H9 (cell line): ENCODE measurements around the gene SH3PXD2B. TPM values are rescaled to one million over a fixed set of nuclear protein-coding genes. Genes with fewer than 3 reads are reported as not detected.
A peak's percentile ranks its signal among the peaks of the same experiment; 100 is the strongest.

Experiments used
- DNase-seq: peaks from one replicate; pipeline ENCODE4 v3.0.0-alpha.2; 2017
- H2AFZ ChIP-seq: one replicate; pipeline ENCODE4 v1.6.1; 2013; ENCODE audit warnings: mild to moderate bottlenecking, low read length, control low read depth, moderate library complexity
- H2AK5ac ChIP-seq: 2 replicates; pipeline ENCODE4 v1.6.1; 2013; ENCODE audit warnings: low read length, control low read depth, mixed read lengths; ENCODE audit not compliant: insufficient read length
- H2BK120ac ChIP-seq: one replicate; pipeline ENCODE4 v1.6.1; 2013; ENCODE audit warnings: low read depth, mild to moderate bottlenecking, low read length, control low read depth, inconsistent platforms; ENCODE audit not compliant: poor library complexity, severe bottlenecking
- H2BK12ac ChIP-seq: 2 replicates; pipeline ENCODE4 v1.6.1; 2013; ENCODE audit warnings: low read length, control low read depth, mixed read lengths, low read depth; ENCODE audit not compliant: insufficient read length
- H2BK15ac ChIP-seq: 2 replicates; pipeline ENCODE4 v1.6.1; 2013; ENCODE audit warnings: low read depth, low read length, control low read depth
- H2BK20ac ChIP-seq: one replicate; pipeline ENCODE4 v1.6.1; 2013; ENCODE audit warnings: low read depth, mild to moderate bottlenecking, low read length, control low read depth, inconsistent platforms; ENCODE audit not compliant: poor library complexity, severe bottlenecking
- H2BK5ac ChIP-seq: 2 replicates; pipeline ENCODE4 v1.6.1; 2013; ENCODE audit warnings: low read length, control low read depth, mixed read lengths; ENCODE audit not compliant: insufficient read length
- H3K14ac ChIP-seq: 2 replicates; pipeline ENCODE4 v1.6.1; 2013; ENCODE audit warnings: low read length, control low read depth; ENCODE audit not compliant: insufficient read depth
- H3K18ac ChIP-seq: 2 replicates; pipeline ENCODE4 v1.6.1; 2013; ENCODE audit warnings: low read depth, mild to moderate bottlenecking, mixed read lengths, low read length, control low read depth; ENCODE audit not compliant: insufficient read length
- H3K23ac ChIP-seq: 2 replicates; pipeline ENCODE4 v1.6.1; 2013; ENCODE audit warnings: low read length, control low read depth, mixed read lengths, low read depth; ENCODE audit not compliant: insufficient read length
- H3K23me2 ChIP-seq: 2 replicates; pipeline ENCODE4 v1.6.1; 2013; ENCODE audit warnings: low read depth, mild to moderate bottlenecking, mixed read lengths, low read length, control low read depth; ENCODE audit not compliant: insufficient read length, poor library complexity, severe bottlenecking
- H3K27ac ChIP-seq: 2 replicates; pipeline ENCODE4 v1.5.1; 2013; ENCODE audit warnings: low read length, control low read depth, mixed read lengths, low read depth; ENCODE audit not compliant: insufficient read length
- H3K27me3 ChIP-seq: 2 replicates; pipeline ENCODE4 v1.6.1; 2013; ENCODE audit warnings: low read length, control low read depth, inconsistent platforms; ENCODE audit not compliant: insufficient read depth
- H3K4ac ChIP-seq: 2 replicates; pipeline ENCODE4 v1.6.1; 2013; ENCODE audit warnings: low read depth, mild to moderate bottlenecking, control low read depth, inconsistent platforms, low read length, moderate library complexity
- H3K4me1 ChIP-seq: 2 replicates; pipeline ENCODE4 v1.6.1; 2013; ENCODE audit warnings: low read length, control low read depth, inconsistent platforms; ENCODE audit not compliant: insufficient read depth
- H3K4me2 ChIP-seq: 2 replicates; pipeline ENCODE4 v1.6.1; 2013; ENCODE audit warnings: low read length, control low read depth, mixed read lengths; ENCODE audit not compliant: insufficient read length, insufficient read depth
- H3K56ac ChIP-seq: 2 replicates; pipeline ENCODE4 v1.6.1; 2013; ENCODE audit warnings: low read depth, mild to moderate bottlenecking, mixed read lengths, low read length, control low read depth; ENCODE audit not compliant: insufficient read length
- H3K79me1 ChIP-seq: 2 replicates; pipeline ENCODE4 v1.6.1; 2013; ENCODE audit warnings: low read depth, mild to moderate bottlenecking, moderate library complexity, low read length, control low read depth, inconsistent platforms; ENCODE audit not compliant: insufficient read depth, poor library complexity, severe bottlenecking
- H3K79me2 ChIP-seq: 2 replicates; pipeline ENCODE4 v1.6.1; 2013; ENCODE audit warnings: low read length, control low read depth, inconsistent platforms; ENCODE audit not compliant: insufficient read depth
- H3K9ac ChIP-seq: 2 replicates; pipeline ENCODE4 v1.6.1; 2013; ENCODE audit warnings: low read length, control low read depth, mixed read lengths; ENCODE audit not compliant: insufficient read length; ENCODE audit errors: extremely low read depth
- H3K9me3 ChIP-seq: one replicate; pipeline ENCODE4 v1.6.1; 2013; ENCODE audit warnings: low read depth, low read length, inconsistent platforms; ENCODE audit not compliant: control insufficient read depth
- H3T11ph ChIP-seq: one replicate; pipeline ENCODE4 v1.6.1; 2013; ENCODE audit warnings: mild to moderate bottlenecking, low read length, control low read depth, inconsistent platforms
- H4K20me1 ChIP-seq: one replicate; pipeline ENCODE4 v1.6.1; 2013; ENCODE audit not compliant: control insufficient read depth, insufficient read length, insufficient read depth
- H4K5ac ChIP-seq: 2 replicates; pipeline ENCODE4 v1.6.1; 2013; ENCODE audit warnings: low read depth, mild to moderate bottlenecking, mixed read lengths, low read length, control low read depth; ENCODE audit not compliant: insufficient read length
- H4K8ac ChIP-seq: replicated peaks from 2 replicates; pipeline ENCODE4 v1.6.1; 2013; ENCODE audit warnings: low read length, control low read depth, mixed read lengths, low read depth; ENCODE audit not compliant: insufficient read length
- H4K91ac ChIP-seq: 2 replicates; pipeline ENCODE4 v1.6.1; 2013; ENCODE audit warnings: low read depth, mild to moderate bottlenecking, moderate library complexity, mixed read lengths, low read length, control low read depth; ENCODE audit not compliant: insufficient read length
- H3K27ac Mint-ChIP-seq, 3 experiments: 2 replicates in 2 of 3; 3 replicates in 1 of 3; pipeline ENCODE4 v1.8.0; 2020 to 2021; ENCODE audit warnings: mixed read lengths in 3 of 3, mild to moderate bottlenecking in 1 of 3, moderate library complexity in 1 of 3
- H3K27me3 Mint-ChIP-seq: 2 replicates; pipeline ENCODE4 v1.8.0; 2021; ENCODE audit warnings: low read depth, mild to moderate bottlenecking, moderate library complexity, mixed read lengths
- H3K36me3 Mint-ChIP-seq, 3 experiments: 2 replicates in 2 of 3; 3 replicates in 1 of 3; pipeline ENCODE4 v1.8.0; 2020 to 2021; ENCODE audit warnings: low read depth in 3 of 3, mixed read lengths in 3 of 3; ENCODE audit not compliant: insufficient read depth in 1 of 3
- H3K4me1 Mint-ChIP-seq, 2 experiments: 2 replicates each; pipeline ENCODE4 v1.8.0; 2020; ENCODE audit warnings: mixed read lengths in 2 of 2
- H3K4me3 Mint-ChIP-seq, 2 experiments: 2 replicates in 1 of 2; 3 replicates in 1 of 2; pipeline ENCODE4 v1.8.0; 2020 to 2021; ENCODE audit warnings: mild to moderate bottlenecking in 2 of 2, mixed read lengths in 2 of 2, moderate library complexity in 1 of 2
- H3K9me3 Mint-ChIP-seq, 2 experiments: 2 replicates in 1 of 2; 3 replicates in 1 of 2; pipeline ENCODE4 v1.8.0; 2020; ENCODE audit warnings: mild to moderate bottlenecking in 2 of 2, mixed read lengths in 2 of 2, moderate library complexity in 1 of 2
- WGBS: extraction: QIAGEN DNeasy Blood & Tissue Kit; methylation state at CpG from one replicate; pipeline ENCODE4 v1.1.7; 2013; ENCODE audit warnings: missing lambda C conversion rate, low lambda C conversion rate, mixed read lengths; ENCODE audit not compliant: insufficient read length; ENCODE audit errors: extremely low coverage; 5-methylcytosine and 5-hydroxymethylcytosine counted together
- total RNA-seq: library from RNA; stranded (reverse); gene quantifications from 2 replicates; pipeline ENCODE4 v1.2.1, GENCODE V29; 2021
- TF ChIP-seq, protein P1 (sequence below): fragments of 200-600 bp; sonication (generic); conservative IDR thresholded peaks from 3 replicates; pipeline ENCODE4 v1.8.0; 2021; ENCODE audit warnings: antibody characterized with exemption, mild to moderate bottlenecking

The SH3PXD2B gene
- total RNA-seq, 1 experiment from 2014 or later: 49.0 TPM

DNA sequence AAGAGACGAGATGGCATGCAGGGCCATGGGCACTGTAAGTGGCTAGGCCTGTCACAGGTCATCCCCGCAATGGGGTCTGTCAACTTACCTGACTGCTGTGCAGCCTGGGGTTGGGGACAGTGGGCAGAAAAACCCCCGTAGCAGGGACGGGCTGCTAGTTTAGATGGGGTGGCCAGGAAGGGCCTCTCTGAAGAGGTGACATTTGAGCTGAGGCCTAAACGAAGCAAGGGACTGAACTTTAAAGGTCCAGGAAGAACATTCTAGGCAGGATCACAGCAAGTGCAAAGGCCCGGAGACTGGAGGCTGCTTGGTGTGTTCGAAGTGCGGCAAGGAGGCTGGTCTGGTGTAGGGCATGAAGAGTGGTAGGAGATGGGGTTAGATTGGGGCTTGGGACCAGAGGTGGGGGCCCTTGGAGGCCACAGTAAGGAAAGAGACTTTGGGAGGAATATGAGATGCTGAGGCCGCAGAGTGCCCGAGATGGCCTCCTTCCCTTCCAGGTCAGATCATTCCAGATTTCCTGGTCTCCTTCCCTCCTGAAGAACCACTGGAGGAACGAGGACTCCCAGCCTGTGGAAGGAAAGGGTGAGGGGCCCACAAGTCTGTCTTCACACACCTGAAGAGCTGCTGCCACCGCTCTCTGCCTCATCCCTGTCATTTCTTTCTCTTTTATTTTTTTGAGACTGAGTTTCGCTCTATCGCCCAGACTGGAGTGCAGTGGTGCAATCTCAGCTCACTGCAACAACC is 37.9 kb upstream of the SH3PXD2B start:
- no peaks in the 10 kb centered on the region for H3K36me3 Mint-ChIP-seq

More for the DNA sequence above, 37.9 kb upstream of the SH3PXD2B start:
- Mint-ChIP-seq H3K4me1 (peaks cover 0 to 11% of the 10 kb centered on the region in 2 experiments; a peak in 3 of 4 replicates), H3K4me3 (no peak overlapping the region), H3K27me3 (peaks cover 39% of the 10 kb centered on the region), H3K9me3 (no peaks in the 10 kb centered on the region), H3K27ac (no peak overlapping the region)
- H3K4me2 ChIP-seq: no peak overlapping the region
- no peak overlapping the region for H2BK12ac ChIP-seq
- no peak overlapping the region for H3K23ac ChIP-seq
- no peaks in the 10 kb centered on the region for H3K23me2 ChIP-seq
- no peak overlapping the region for H2AK5ac ChIP-seq
- DNase-seq: peak; percentile 10
- H3T11ph ChIP-seq: no peak overlapping the region
- H2AFZ ChIP-seq: no peak overlapping the region
- H3K18ac ChIP-seq: no peak overlapping the region
- H3K14ac ChIP-seq: no peak overlapping the region
- no peaks in the 10 kb centered on the region for H3K9me3 ChIP-seq
- no CpG with 5 or more reads among the region's 14 CpGs for WGBS
- H3K56ac ChIP-seq: no peak overlapping the region
- no peaks in the 10 kb centered on the region for H3K79me1 ChIP-seq
- no peak overlapping the region for H3K9ac ChIP-seq
- no peak overlapping the region for H2BK20ac ChIP-seq
- TF ChIP-seq, protein P1, sequence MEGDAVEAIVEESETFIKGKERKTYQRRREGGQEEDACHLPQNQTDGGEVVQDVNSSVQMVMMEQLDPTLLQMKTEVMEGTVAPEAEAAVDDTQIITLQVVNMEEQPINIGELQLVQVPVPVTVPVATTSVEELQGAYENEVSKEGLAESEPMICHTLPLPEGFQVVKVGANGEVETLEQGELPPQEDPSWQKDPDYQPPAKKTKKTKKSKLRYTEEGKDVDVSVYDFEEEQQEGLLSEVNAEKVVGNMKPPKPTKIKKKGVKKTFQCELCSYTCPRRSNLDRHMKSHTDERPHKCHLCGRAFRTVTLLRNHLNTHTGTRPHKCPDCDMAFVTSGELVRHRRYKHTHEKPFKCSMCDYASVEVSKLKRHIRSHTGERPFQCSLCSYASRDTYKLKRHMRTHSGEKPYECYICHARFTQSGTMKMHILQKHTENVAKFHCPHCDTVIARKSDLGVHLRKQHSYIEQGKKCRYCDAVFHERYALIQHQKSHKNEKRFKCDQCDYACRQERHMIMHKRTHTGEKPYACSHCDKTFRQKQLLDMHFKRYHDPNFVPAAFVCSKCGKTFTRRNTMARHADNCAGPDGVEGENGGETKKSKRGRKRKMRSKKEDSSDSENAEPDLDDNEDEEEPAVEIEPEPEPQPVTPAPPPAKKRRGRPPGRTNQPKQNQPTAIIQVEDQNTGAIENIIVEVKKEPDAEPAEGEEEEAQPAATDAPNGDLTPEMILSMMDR: no peak
- no peak overlapping the region for H4K8ac ChIP-seq
- no peak overlapping the region for H2BK15ac ChIP-seq
- H3K27ac ChIP-seq: no peak overlapping the region
- no peak overlapping the region for H2BK120ac ChIP-seq
- H3K27me3 ChIP-seq: no peaks in the 10 kb centered on the region
- no peak overlapping the region for H2BK5ac ChIP-seq
- no peaks in the 10 kb centered on the region for H4K20me1 ChIP-seq
- H4K91ac ChIP-seq: no peak overlapping the region
- H3K4me1 ChIP-seq: no peaks in the 10 kb centered on the region
- no peak overlapping the region for H4K5ac ChIP-seq
- no peaks in the 10 kb centered on the region for H3K79me2 ChIP-seq
- H3K4ac ChIP-seq: no peak overlapping the region
